HG03442 (cell line): ENCODE results near the gene IL4I1.

Experiments used
- ATAC-seq: cut with Tn5 transposase; IDR thresholded peaks from one replicate; pipeline ENCODE4 v1.9.1; 2021; ENCODE audit warnings: mild to moderate bottlenecking, moderate library complexity; ENCODE audit not compliant: unreplicated experiment

The IL4I1 gene

GRCh38 chr19:49854378-49855263 is 42.1 kb downstream of the IL4I1 start:
- no peak for ATAC-seq

GRCh38 chr19:49853852-49854377 is 42.8 kb downstream of the IL4I1 start:
- ATAC-seq = no peak

DNA sequence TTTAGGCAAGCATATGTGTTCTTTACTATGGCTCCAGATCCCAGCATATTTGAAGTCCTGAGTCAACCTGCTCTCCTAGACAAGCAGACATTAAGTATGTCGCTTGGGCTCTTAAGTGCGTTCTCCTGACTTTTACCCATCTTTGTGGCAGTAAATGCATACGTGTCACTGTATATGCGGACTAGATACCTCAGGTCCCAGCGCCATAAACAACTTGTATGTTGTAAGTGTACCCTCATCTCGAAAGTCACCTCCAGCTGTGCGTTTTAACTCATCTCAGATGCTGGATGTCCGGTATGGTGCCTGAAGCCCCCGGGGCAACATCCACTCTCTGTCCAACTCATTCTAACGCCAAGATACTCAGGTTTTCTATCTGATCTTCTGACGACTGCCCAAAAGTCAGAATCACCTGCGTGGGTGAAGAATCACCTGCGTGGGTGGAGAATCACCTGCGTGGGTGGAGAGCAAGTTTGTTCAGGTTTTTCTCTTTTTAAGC is 44.0 kb downstream of the IL4I1 start:
- ATAC-seq = no peak

DNA sequence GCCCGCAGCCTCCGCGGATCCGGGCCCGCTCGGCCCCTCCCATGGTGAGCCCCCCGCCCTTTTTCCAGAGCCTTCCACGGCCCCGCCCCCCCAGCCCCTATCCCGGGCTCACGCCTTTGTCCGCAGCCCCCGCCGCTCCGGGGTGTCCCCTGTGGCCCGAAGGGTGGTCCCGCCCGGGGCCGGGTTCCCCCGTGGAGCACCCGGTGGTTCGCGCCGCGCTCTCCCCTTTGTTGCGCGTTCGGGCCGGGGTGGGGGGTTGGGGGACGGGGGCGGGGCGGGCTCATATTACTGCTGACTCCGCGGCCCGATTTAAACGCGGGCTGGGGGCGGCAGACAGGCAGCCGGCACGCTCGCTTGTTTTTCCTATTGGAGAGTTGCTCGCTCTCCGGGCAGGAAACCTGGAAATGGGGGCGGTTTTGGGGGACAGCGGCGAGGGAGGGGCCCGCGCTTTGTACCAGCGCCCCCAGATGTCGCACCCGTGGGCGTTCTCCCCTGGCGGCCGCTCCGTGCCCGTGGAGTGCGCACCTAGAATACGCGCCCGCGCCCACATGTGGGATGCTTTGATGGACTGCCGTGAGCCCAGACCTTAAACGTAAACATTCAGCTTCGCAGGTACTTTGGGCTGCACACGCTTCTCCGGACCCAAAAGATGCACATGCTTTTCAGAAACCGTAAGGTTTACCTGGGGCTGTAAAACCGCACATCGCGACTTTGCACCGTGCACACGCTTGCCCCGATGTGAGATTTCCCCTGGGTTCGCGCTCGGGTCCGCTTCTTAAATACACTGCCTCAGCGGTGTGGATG is 45.0 kb downstream of the IL4I1 start:
- peak; percentile 6 for ATAC-seq

GRCh38 chr19:49850487-49851342 is 46.0 kb downstream of the IL4I1 start, which contains the start of gene PTOV1:
TSS of gene PTOV1 (plus strand) at chr19:49851159.
- peak; percentile 69 for ATAC-seq

DNA sequence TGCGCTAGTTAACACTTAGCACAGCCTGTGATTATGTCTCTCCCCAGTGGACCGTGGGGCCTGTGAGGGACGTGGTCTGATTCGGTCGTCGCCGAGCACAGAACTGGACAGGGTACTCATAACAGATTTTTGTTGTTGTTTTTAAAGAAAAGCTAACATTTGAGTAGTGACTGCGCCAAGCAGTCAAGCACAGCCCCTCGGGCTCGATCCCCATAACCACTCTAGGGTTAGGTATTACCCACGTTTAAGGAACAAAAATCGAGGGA is 46.5 kb downstream of the IL4I1 start:
- ATAC-seq = no peak

- ATAC-seq = no peak
Measured at GRCh38 chr19:49849433-49850220, 47.1 kb downstream of the IL4I1 start.

DNA sequence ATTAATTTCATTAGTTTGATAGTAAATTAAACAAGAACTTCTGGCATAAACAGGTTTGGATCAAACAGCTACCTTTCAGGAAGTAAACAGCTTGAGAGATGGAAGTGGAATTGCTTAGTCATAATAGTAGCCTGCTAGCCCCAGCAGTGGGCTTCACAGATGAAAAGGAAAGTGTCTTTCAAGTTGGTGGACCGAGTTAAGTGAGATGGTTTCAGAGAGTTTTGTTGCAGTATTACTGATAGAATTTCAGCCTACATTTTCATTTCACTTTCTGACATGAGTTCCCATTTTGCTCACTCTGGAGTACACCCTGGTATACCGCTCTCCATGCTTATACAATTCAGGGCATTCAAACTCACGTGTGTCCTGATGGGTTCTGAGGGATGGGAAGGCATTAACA is 47.7 kb downstream of the IL4I1 start:
- no peak for ATAC-seq

DNA sequence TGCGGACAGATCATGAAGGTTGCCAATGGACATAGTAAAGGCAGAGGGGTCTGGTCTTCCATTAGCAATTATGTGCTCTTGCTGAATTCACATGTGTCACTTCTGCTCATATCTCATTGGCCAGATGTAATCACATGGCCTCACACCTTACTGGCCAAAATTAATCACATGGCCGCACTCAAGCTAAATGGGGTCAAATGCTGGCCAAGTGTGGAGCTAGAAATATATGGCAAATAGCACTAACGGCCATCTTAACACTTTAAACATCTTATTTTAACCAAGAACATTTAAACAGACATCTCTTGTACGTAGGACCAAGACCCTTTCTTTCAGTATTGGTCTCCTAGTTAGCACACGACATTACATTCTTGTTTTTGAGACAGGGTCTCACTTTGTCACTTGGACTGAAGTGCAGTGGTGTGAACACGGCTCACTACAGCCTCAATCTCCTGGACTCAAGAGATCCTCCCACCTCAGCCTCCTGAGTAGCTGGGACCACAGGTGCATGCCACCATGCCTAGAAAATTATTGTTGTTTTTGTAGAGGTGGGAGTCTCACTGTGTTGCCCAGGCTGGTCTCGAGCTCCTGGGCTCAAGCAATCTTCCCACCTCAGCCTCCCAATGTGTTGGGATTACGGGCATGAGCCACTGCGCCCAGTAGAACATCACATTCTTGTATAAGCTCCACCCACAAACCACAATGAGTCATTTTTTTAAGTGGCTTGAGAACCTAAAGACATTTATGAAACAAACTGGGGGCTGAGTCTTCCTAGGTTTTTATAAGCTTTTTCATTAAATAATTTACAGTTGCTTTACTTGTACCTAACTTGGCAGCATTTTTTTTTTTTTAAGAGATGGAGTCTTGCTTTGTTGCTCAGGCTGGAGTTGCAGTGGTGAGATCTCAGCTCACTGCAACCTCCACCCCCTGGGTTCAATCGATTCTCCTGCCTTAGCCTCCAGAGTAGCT is 48.7 kb downstream of the IL4I1 start:
- no peak for ATAC-seq

DNA sequence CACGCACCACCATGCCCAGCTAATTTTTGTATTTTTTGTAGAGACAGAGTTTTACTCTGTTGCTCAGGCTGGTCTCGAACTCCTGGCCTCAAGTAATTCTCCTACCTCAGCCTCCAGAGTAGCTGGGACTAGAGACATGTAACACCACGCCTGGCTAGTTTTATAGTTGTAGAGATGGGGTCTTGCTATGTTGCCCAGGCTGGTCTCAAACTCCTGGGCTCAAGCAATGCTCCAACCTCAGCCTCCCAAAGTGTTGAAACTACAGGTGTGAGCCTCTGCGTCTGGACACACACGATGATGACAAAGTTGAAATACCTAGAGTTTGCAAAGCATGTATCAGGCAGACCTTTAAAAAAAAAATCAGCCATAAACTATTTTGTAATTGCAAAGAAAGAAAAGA is 50.3 kb downstream of the IL4I1 start:
- ATAC-seq = no peak

GRCh38 chr19:49845414-49845813 is 51.3 kb downstream of the IL4I1 start:
- no peak for ATAC-seq

GRCh38 chr19:49844138-49845095 is 52.3 kb downstream of the IL4I1 start:
- ATAC-seq = no peak

DNA sequence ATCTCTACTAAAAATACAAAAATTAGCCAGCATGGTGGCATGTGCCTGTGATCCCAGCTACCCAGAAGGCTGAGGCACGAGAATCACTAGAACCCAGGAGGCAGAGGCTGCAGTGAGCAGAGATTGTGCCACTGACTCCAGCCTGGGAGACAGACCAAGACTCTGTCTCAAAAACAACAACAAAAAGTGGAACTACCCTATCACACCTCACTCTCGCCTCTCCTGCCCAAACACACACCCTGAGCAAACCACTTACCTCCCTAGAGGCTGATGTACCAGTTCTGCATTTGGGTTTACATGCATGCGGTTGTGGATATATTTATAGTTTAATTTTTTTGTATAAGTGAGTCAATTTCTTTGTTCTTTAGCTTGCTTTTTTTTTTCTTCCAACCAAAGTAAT is 53.4 kb downstream of the IL4I1 start:
- ATAC-seq = no peak

GRCh38 chr19:49840736-49841249 is 55.9 kb downstream of the IL4I1 start:
- no peak for ATAC-seq

GRCh38 chr19:49840321-49840720 is 56.4 kb downstream of the IL4I1 start:
- no peak for ATAC-seq

- no peak for ATAC-seq
Measured at GRCh38 chr19:49839713-49840112, 57.0 kb downstream of the IL4I1 start.
